ENCODE data around the gene PIM3. TPM values are rescaled to one million over a fixed set of nuclear protein-coding genes. Genes with fewer than 3 reads are reported as not detected.
A peak's percentile ranks its signal among the peaks of the same experiment; 100 is the strongest.

PIM3 gene
- total RNA-seq, 1 experiment from 2014 or later, result 58.1 TPM

DNA sequence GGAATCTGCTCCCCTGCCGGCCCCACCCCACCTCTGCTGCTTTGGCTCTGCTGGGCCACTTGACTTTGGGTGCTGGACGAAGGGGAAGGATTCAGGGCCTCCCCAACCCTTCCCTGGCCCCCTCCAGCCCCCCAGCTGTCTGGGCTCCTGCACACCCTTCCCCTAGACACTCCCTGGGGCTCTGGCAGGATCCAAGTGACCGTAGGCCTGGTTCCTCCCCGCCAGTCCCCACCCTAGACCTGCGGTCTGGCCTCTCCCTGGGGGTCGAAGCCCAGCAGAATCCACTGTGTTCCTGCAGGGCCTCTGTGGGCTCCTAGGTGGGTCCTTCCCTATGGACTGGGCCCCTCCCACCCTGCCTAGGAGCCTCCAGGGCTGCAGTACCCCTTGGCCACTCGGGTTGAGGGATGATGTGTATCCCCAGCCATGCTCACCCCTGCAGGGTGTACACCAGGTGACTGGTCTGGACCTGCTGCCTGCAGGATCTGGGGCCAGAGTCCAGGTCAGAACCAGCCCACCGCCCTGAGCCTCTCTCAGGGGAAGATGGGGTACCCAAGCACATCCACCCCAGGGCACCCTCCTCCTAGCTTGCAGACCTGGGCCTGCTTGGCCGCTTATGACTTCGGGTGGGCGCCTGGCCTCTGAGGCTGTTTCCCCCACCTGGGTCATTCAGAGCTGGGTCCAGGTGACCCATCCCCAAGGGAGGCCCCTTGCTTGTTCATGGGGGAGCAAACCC is 5.6 kb downstream of the PIM3 start:
- no peak for DNase-seq (ENCODE audit: low read depth)

- no peak for DNase-seq (ENCODE audit: low read depth)
Measured at GRCh38 chr22:49966774-49967705, 6.5 kb downstream of the PIM3 start.

GRCh38 chr22:49967706-49968208 is 7.2 kb downstream of the PIM3 start:
- no peak for DNase-seq (ENCODE audit: low read depth)

- no peak for DNase-seq (ENCODE audit: low read depth)
Measured at GRCh38 chr22:49968313-49968830, 7.8 kb downstream of the PIM3 start.

- DNase-seq (ENCODE audit: low read depth), result no peak
Measured at GRCh38 chr22:49968831-49969661, 8.5 kb downstream of the PIM3 start.

DNA sequence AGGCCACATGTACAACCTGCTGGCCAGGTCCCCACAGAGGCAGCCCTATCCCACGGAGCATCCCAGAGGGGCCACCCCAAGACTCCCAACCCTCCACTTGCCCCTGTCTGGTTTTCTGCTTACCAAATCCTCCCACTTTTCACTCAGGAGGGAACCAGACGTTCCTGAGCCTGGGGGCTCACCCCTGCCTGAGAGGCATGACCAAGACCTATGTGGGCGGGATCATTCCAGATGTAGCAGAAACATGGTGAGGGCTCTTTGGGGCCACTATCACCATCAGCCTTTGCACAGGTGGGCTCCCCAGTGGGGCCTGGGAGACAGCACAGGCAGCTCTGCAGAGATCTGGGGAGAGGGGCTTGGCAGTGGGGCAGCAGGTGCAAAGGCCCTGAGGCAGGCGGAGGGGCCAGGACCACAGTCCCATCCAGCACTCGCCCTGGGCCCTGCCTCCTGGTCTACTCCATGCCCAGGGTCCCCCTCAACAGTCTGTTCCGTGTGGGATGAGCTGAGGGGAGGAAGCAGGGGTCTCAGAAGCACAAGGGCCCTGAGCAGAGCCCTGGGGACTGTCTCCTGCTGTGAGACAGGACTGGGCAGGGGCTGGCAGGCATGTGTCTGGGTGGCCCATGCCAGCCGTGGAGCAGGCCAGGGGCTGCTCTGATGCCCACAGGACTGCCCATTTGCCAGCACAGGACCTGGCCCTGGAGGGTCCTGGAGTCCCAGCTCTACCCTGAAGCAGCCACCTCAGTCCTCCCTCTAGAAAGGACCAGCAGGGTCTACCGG is 9.4 kb downstream of the PIM3 start:
- DNase-seq (ENCODE audit: low read depth), result no peak

- DNase-seq (ENCODE audit: low read depth), result peak; percentile 98
Measured at GRCh38 chr22:49970528-49971231, 10.1 kb downstream of the PIM3 start.

- DNase-seq (ENCODE audit: low read depth), result no peak
Measured at GRCh38 chr22:49971232-49972162, 10.9 kb downstream of the PIM3 start.

GRCh38 chr22:49972163-49973017 is 11.8 kb downstream of the PIM3 start:
- no peak for DNase-seq (ENCODE audit: low read depth)

DNA sequence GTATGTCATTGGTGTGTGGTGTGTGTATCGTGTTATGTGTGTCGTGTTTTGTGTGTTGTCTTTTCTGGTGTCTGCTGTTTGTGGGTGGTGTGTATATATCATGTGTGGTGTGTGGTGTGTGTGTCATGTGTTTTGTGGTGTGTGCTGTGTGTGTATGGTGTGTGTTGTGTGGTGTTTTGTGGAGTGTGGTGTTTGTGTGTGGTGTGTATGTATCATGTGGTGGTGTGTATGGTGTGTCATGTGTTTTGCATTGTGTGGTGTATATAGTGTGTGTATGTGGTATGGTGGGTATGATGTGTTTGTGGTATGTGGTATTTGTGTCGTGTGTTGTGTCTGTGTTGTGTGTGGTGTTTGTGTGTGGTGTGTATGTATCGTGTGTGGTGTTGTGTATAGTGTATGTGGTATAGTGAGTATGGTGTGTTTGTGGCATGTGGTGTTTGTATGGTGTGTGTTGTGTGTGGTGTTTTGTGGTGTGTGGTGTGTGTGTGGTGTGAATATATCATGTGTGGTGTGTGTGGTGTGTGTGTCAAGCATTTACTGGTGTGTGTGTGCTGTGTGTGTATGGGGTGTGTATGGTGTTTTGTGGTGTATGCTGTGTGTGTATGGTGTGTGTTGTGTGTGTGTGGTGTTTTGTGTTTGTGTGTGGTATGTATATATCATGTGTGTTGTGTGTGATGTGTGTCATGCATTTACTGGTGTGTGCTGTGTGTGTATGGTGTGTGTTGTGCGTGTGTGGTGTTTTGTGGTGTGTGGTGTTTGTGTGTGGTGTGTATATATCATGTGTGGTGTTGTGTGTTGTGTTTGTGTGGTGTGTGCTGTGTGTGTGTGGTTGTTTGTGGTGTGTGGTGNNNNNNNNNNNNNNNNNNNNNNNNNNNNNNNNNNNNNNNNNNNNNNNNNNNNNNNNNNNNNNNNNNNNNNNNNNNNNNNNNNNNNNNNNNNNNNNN is 12.7 kb downstream of the PIM3 start:
- DNase-seq (ENCODE audit: low read depth), result no peak

- DNase-seq (ENCODE audit: low read depth), result no peak
Measured at GRCh38 chr22:49975543-49976389, 15.2 kb downstream of the PIM3 start.

DNA sequence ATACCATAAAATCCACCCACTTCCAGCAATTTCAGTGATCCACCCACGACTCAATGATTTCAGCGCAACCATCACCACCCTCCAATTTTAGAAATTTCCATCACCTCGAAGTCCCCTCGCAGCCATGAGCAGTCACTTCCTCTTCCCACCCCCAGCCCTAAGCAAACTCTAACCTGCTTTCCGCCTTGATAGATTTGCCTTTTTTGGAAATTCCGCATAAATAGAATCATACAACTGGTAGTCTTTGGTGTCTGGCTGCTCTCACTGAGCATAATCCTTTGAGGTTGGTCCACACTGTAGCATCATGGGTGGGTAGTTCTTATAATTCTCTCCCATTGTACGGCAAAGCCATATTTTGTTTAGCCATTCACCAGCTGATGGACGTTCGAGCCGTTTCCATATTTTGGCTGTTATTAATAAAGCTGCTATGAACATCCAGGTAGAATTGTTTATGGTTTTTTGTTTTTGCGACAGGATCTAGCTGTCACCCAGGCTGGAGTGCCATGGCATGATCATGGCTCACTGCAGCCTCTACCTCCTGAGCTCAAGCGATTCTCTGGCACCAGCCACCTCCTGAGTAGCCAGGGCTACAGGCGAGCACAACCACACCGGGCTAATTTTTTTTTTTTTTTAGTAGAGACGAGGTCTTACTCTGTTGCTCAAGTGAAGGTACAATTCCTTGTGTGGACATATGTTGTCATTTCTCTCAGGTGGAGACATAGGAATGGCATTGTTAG is 16.0 kb downstream of the PIM3 start:
- no peak for DNase-seq (ENCODE audit: low read depth)

DNA sequence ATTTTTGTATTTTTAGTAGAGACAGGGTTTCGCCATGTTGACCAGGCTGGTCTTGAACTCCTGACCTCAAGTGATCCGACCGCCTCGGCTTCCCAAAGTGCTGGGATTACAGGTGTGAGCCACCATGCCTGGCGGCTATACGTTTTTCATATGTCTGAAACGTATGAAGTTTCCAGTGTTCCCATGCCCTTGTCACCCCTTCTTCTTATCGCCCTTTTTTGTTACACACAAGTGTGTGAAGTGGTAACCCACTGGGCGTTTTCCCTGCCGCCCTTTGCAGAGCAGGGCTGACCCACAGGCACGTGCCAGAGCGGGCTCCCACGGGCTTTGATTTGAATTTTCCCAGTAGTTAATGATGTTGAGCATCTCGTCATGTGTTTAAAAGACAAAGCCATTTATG is 17.0 kb downstream of the PIM3 start:
- no peak for DNase-seq (ENCODE audit: low read depth)

DNA sequence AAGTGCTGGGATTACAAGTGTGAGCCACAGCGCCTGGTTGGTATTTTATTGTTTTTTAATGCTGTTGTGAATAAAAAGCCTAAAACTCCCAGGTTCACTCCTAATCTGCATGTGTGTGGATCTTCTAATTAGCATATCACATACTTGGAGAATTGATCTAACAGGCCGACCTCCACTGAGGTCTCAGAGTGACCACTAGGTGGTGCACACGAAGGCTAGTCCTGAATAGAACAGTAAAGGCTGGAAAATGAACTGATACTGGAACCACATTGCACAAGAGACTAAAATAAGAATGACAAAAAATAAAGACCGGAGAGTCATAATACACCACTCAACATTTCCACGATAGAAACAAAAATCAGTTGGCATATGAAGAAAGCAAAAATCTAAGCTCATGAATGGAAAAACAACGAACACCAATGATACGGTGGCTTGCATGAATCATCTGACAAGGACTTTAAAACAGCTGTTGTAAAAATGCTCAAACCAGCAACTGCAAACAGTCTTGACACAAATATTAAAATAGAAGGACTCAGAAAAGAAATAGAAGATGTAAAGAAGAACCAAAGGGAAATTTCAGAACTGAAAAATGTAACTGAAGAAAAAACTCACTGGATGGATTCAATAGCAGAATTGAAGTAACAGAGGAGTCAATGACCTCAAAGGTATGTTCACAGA is 19.2 kb downstream of the PIM3 start:
- DNase-seq (ENCODE audit: low read depth), result peak; percentile 30
